HepG2 (cell line): Measurements from ENCODE around the gene WDR18. TPM values are rescaled to one million over a fixed set of nuclear protein-coding genes. Genes with fewer than 3 reads are reported as not detected.

Source experiments
- CREB1 ChIP-seq, 2 experiments: fragments of 450-650 bp in 1 of 2; IDR thresholded peaks; 2 replicates each; pipeline ENCODE4 v1.6.1; 2016 to 2017; ENCODE audit warnings: control low read depth in 1 of 2, mild to moderate bottlenecking in 1 of 2, missing compliant biosample characterization in 1 of 2, missing genetic modification characterization in 1 of 2
- GRHL1 ChIP-seq: sonication (generic); formaldehyde crosslinking; conservative IDR thresholded peaks from 2 replicates; pipeline ENCODE4 v1.8.0; 2022; ENCODE audit warnings: missing genetic modification reagents
- HMG20B ChIP-seq: conservative IDR thresholded peaks from 2 replicates; pipeline ENCODE4 v1.6.1; 2016; ENCODE audit warnings: missing genetic modification reagents, missing compliant biosample characterization
- NFE2 ChIP-seq: sonication (generic); formaldehyde crosslinking; IDR thresholded peaks from 2 replicates; pipeline ENCODE4 v1.4.0; 2020; ENCODE audit warnings: missing genetic modification reagents
- NFRKB ChIP-seq: fragments of 450-650 bp; IDR thresholded peaks from 2 replicates; pipeline ENCODE4 v1.6.1; 2017
- PREB ChIP-seq: sonication (generic); formaldehyde crosslinking; IDR thresholded peaks from 2 replicates; pipeline ENCODE4 v1.4.0; 2020; ENCODE audit warnings: missing genetic modification reagents
- SKI ChIP-seq: fragments of 450-650 bp; IDR thresholded peaks from one replicate; pipeline ENCODE4 v1.6.1; 2018; ENCODE audit warnings: mild to moderate bottlenecking; ENCODE audit not compliant: partially characterized antibody
- TARDBP ChIP-seq: sonication (generic); formaldehyde crosslinking; IDR thresholded peaks from 2 replicates; pipeline ENCODE4 v1.8.0; 2022; ENCODE audit warnings: mild to moderate bottlenecking, missing genetic modification reagents
- TEAD2 ChIP-seq: sonication (generic); formaldehyde crosslinking; IDR thresholded peaks from 2 replicates; pipeline ENCODE4 v1.9.0; 2021; ENCODE audit warnings: missing genetic modification reagents
- THAP8 ChIP-seq: sonication (generic); formaldehyde crosslinking; IDR thresholded peaks from 2 replicates; pipeline ENCODE4 v1.5.1; 2020; ENCODE audit warnings: missing genetic modification reagents, mild to moderate bottlenecking, borderline replicate concordance
- TRAFD1 ChIP-seq: sonication (generic); formaldehyde crosslinking; IDR thresholded peaks from 2 replicates; pipeline ENCODE4 v1.5.1; 2020; ENCODE audit warnings: missing genetic modification reagents, mild to moderate bottlenecking, borderline replicate concordance
- UBTF ChIP-seq: sonication (generic); formaldehyde crosslinking; IDR thresholded peaks from 2 replicates; pipeline ENCODE4 v1.4.0; 2020; ENCODE audit warnings: mild to moderate bottlenecking, missing genetic modification reagents
- WIZ ChIP-seq: sonication (generic); formaldehyde crosslinking; IDR thresholded peaks from 2 replicates; pipeline ENCODE4 v1.5.1; 2020; ENCODE audit warnings: mild to moderate bottlenecking, missing genetic modification reagents
- ZNF281 ChIP-seq: sonication (generic); formaldehyde crosslinking; IDR thresholded peaks from 2 replicates; pipeline ENCODE4 v1.4.0; 2020; ENCODE audit warnings: missing genetic modification reagents, borderline replicate concordance
- ZNF367 ChIP-seq: sonication (generic); formaldehyde crosslinking; IDR thresholded peaks from 2 replicates; pipeline ENCODE4 v1.4.0; 2020; ENCODE audit warnings: missing genetic modification reagents, borderline replicate concordance
- ZNF615 ChIP-seq: sonication (generic); formaldehyde crosslinking; IDR thresholded peaks from 2 replicates; pipeline ENCODE4 v1.5.0; 2020; ENCODE audit warnings: mild to moderate bottlenecking, missing genetic modification reagents, borderline replicate concordance
- ZNF619 ChIP-seq: sonication (generic); formaldehyde crosslinking; IDR thresholded peaks from 2 replicates; pipeline ENCODE4 v1.4.0; 2020; ENCODE audit warnings: mild to moderate bottlenecking, missing genetic modification reagents
- ZNF737 ChIP-seq: sonication (generic); formaldehyde crosslinking; IDR thresholded peaks from 2 replicates; pipeline ENCODE4 v1.5.0; 2020; ENCODE audit warnings: missing genetic modification reagents, mild to moderate bottlenecking, borderline replicate concordance
- polyA plus RNA-seq, 8 experiments: library from polyadenylated mRNA; depleted of rRNA in 3 of 8; stranded (reverse) in 7 of 8; unstranded in 1 of 8; fragments of >200 nt; fragmentation: Illumina TruSeq in 4 of 8; extraction: Trizol in 4 of 8; gene quantifications; 2 replicates each; pipeline versions ENCODE4 v1.2.1 to v1.2.3, GENCODE V29; 2011 to 2016; ENCODE audit warnings: low read depth in 4 of 8, missing spikeins in 1 of 8, mixed read lengths in 1 of 8; ENCODE audit not compliant: insufficient read depth in 1 of 8
- total RNA-seq, 5 experiments: library from RNA; depleted of rRNA; stranded (reverse); fragments of >200 nt; fragmentation: Illumina TruSeq; extraction: Trizol; gene quantifications; 2 replicates each; pipeline ENCODE4 v1.2.3, GENCODE V29; 2016; ENCODE audit warnings: low read depth in 1 of 5

WDR18 gene
- total and polyA plus RNA-seq, 2 of the 13 experiments (the other 11 are each of a cell fraction or from before 2014, with no cell fraction given), result 36.4 to 47.6 TPM

- TF ChIP-seq ZNF619 (no peak), ZNF615 (CRISPR knock-in tag) (no peak), NFE2 (no peak), TEAD2 (CRISPR knock-in tag) (no peak), GRHL1 (CRISPR knock-in tag) (no peak), THAP8 (no peak), TARDBP (CRISPR knock-in tag) (no peak; the same call in 1 of the 2 replicates), NFRKB (no peak), UBTF (CRISPR knock-in tag) (peak; percentile 23; the same call in 1 of the 2 replicates), TRAFD1 (CRISPR knock-in tag) (no peak), PREB (no peak), ZNF737 (CRISPR knock-in tag) (no peak), ZNF281 (CRISPR knock-in tag) (peak; percentile 53), ZNF367 (CRISPR knock-in tag) (no peak), HMG20B (CRISPR knock-in tag) (0 out of 2 replicates have a peak, but pooled peaks have one; percentile 17), CREB1 (IDR thresholded peaks at IDR 0.05) (no peak), CREB1 (CRISPR knock-in tag; IDR thresholded peaks at IDR 0.05) (no peak), SKI (no peak), WIZ (CRISPR knock-in tag) (no peak)
These were observed 42.9 kb downstream of the WDR18 start (continued) for GRCh38 chr19:1026783-1027649.
